HAP-1 (cell line): ENCODE measurements around the gene LGALS7.

Source experiments
- DNase-seq, 2 experiments: peaks; one replicate each; pipeline ENCODE4 v3.0.0-alpha.2; 2016 to 2020; ENCODE audit warnings: low spot score in 2 of 2
- H3K27me3 ChIP-seq: fragments of 250-450 bp; sonication (Bioruptor Pico); 2 replicates; pipeline ENCODE4 v1.5.1; 2020; ENCODE audit warnings: low read depth, mild to moderate bottlenecking, moderate library complexity
- H3K36me3 ChIP-seq: fragments of 250-450 bp; sonication (Bioruptor Pico); replicated peaks from 2 replicates; pipeline ENCODE4 v1.5.1; 2020; ENCODE audit warnings: mild to moderate bottlenecking
- H3K4me1 ChIP-seq: fragments of 250-450 bp; sonication (Bioruptor Pico); 2 replicates; pipeline ENCODE4 v1.5.1; 2020; ENCODE audit warnings: mild to moderate bottlenecking
- H3K4me3 ChIP-seq: fragments of 250-450 bp; sonication (Bioruptor Pico); 2 replicates; pipeline ENCODE4 v1.5.1; 2020; ENCODE audit warnings: mild to moderate bottlenecking, moderate library complexity
- H3K9me3 ChIP-seq: fragments of 250-450 bp; sonication (Bioruptor Pico); 2 replicates; pipeline ENCODE4 v1.5.1; 2020; ENCODE audit warnings: mild to moderate bottlenecking, moderate library complexity
- in situ Hi-C: fragments of 300-500 bp; cut with MboI; formaldehyde crosslinking; loops from 3 replicates; pipeline ENCODE4 v1.14.3; 2020; ENCODE audit warnings: low sequenced_read_pairs, inconsistent platforms, mixed read lengths

Gene LGALS7

GRCh38 chr19:38727306-38727867 is 45.9 kb downstream of the LGALS7 start:
- H3K27me3 ChIP-seq = no peaks in the 10 kb centered on the region
- in situ Hi-C loops = loop anchor here (10.0 kb wide), 1 partner anchor 197 kb away; no protein-coding TSS in a partner anchor
- peaks cover 63% of the 10 kb centered on the region for H3K36me3 ChIP-seq
- no peak overlapping the region for H3K4me3 ChIP-seq
- no peak for DNase-seq
- no peaks in the 10 kb centered on the region for H3K9me3 ChIP-seq
- no peaks in the 10 kb centered on the region for H3K4me1 ChIP-seq

DNA sequence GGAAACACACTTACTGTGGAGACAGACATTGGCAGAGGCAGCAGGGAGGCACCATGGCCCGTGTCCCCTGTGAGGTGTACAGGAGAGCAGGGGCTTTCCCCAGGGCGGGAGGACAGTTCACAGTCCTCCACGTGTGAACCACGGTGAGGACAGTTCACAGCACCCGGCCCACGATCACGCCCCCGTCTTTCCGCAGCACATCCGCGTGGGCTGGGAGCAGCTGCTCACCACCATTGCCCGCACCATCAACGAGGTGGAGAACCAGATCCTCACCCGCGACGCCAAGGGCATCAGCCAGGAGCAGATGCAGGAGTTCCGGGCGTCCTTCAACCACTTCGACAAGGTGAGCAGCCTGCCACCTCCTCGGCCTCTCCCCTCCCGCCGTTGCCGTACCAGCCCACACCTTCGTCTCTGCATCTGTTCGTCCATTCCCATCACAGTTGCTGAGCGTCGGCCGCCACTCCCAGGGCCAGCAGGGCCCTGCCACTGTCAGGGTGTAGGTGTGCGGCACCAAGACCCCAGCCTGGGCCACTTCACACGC is 46.5 kb downstream of the LGALS7 start:
- Histone ChIP-seq H3K9me3 (no peaks in the 10 kb centered on the region), H3K36me3 (peaks cover 69% of the 10 kb centered on the region), H3K27me3 (no peaks in the 10 kb centered on the region), H3K4me3 (no peak overlapping the region), H3K4me1 (no peaks in the 10 kb centered on the region)
- DNase-seq = no peak
- in situ Hi-C loops = loop anchor here (10.0 kb wide), 1 partner anchor 198 kb away; no protein-coding TSS in a partner anchor

GRCh38 chr19:38726284-38726673 is 47.0 kb downstream of the LGALS7 start:
- Histone ChIP-seq H3K27me3 (no peaks in the 10 kb centered on the region), H3K36me3 (peaks cover 75% of the 10 kb centered on the region), H3K9me3 (no peaks in the 10 kb centered on the region), H3K4me1 (no peaks in the 10 kb centered on the region), H3K4me3 (no peak overlapping the region)
- no peak for DNase-seq
- in situ Hi-C loops = loop anchor here (10.0 kb wide), 1 partner anchor 199 kb away; no protein-coding TSS in a partner anchor

- no peaks in the 10 kb centered on the region for H3K9me3 ChIP-seq
- no peaks in the 10 kb centered on the region for H3K4me1 ChIP-seq
- H3K27me3 ChIP-seq = no peaks in the 10 kb centered on the region
- DNase-seq = no peak
- H3K36me3 ChIP-seq = peaks cover 80% of the 10 kb centered on the region
- in situ Hi-C loops = loop anchor here (10.0 kb wide), 1 partner anchor 199 kb away; no protein-coding TSS in a partner anchor
- no peak overlapping the region for H3K4me3 ChIP-seq
Measured at GRCh38 chr19:38725469-38726283, 47.6 kb downstream of the LGALS7 start.

DNA sequence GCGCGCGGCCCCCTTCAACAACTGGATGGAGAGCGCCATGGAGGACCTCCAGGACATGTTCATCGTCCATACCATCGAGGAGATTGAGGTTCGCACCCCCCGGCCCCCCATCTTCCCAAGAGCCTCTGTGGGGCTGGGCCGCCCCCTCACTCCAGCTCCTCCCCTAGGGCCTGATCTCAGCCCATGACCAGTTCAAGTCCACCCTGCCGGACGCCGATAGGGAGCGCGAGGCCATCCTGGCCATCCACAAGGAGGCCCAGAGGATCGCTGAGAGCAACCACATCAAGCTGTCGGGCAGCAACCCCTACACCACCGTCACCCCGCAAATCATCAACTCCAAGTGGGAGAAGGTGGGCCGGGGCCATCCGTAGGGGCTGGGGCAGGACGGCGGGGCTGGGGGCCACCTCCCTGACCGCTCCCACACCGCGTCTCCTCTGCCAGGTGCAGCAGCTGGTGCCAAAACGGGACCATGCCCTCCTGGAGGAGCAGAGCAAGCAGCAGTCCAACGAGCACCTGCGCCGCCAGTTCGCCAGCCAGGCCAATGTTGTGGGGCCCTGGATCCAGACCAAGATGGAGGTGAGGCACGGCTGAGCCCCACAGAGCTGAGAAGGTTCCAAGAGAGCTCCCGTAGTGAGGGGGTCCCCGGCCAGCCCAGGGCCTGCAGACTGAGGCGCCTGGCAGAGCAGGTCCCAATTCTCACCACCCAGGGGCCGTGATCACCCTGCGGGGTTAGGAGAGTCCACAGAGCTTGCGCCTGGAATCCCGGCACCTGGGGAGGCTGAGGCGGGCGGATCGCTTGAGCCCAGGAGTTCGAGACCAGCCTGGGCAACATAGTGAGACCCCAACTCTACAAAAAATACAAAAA is 49.1 kb downstream of the LGALS7 start:
- Histone ChIP-seq H3K9me3 (no peaks in the 10 kb centered on the region), H3K36me3 (peaks cover 89% of the 10 kb centered on the region), H3K4me3 (no peak overlapping the region), H3K4me1 (no peaks in the 10 kb centered on the region), H3K27me3 (no peaks in the 10 kb centered on the region)
- in situ Hi-C loops = loop anchor here (10.0 kb wide), 1 partner anchor 201 kb away; no protein-coding TSS in a partner anchor
- no peak for DNase-seq

GRCh38 chr19:38723606-38723965 is 49.7 kb downstream of the LGALS7 start:
- in situ Hi-C loops = loop anchor here (10.0 kb wide), 1 partner anchor 201 kb away; no protein-coding TSS in a partner anchor
- H3K36me3 ChIP-seq = peaks cover 90% of the 10 kb centered on the region
- H3K9me3 ChIP-seq = no peaks in the 10 kb centered on the region
- DNase-seq = no peak
- no peak overlapping the region for H3K4me3 ChIP-seq
- H3K4me1 ChIP-seq = no peaks in the 10 kb centered on the region
- H3K27me3 ChIP-seq = no peaks in the 10 kb centered on the region

DNA sequence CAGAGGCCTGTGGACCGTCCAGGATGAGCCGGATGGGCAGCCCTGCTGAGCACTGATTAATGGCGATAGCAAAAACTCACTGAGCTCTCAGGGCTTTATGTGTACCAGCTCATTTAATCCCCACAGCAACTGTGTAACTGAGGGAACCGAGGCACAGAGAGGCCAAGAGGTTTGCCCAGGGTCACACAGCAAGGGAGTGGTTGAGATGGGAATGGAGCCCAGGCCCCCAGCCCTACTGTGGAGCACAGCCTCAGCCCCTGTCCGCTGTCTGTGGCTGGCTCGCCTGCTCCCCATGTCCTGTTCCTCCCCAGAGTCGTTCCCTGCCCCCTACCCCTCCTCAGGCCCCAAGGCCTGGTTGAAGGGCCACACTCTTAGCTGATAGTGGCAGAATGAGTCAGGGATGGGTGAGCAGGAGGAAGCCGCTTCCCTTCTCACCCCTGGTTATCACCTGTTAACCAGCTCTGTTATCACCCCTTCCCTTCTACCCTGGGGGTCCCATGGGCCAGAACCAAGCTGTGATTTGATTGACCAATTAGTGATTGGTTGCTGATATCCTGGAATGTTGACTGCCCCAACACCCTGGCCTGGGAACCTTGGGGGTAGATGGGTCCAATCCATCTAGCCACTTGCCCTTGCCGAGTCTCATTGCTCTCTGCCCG is 50.2 kb downstream of the LGALS7 start:
- peaks cover 93% of the 10 kb centered on the region for H3K36me3 ChIP-seq
- in situ Hi-C loops = loop anchor here (10.0 kb wide), 1 partner anchor 202 kb away; no protein-coding TSS in a partner anchor

DNA sequence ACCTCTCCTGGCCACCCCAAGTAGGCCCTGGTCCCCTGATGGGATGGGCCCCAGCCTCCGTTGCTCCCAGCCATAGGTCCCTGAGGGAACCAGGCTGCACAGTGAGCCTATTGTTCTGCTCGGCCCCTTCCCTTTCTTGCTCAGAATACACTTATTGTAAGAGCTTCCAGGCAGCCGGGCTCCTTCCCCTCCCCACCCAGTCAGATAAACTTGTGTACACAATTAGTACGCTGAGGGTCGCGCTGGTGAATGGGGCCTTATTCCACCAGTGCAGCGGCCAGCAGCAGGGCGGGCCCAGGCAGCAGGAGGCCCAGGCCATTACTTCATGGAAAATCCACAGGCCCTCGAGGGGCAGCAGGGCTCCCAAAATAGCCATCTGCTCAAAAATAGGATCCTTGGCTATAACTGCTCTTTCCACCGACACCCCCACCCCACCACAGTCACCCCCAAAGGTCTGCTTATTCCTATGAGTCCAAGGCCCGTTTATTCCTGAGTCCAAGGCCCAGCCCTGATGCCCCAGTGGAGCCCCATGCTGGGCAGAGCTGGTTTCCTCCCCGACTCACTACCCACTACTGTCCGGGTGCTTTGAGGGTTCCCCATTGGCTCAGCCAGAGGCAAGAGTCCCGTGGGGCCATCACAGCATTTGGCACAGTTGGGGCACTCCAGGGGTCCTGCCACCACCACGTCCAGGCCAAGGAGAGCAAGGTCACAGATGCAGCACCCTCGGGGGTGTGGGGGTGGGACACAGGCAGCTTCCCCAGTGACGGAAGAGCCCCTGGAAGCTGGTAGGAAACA is 51.1 kb downstream of the LGALS7 start:
- H3K4me1 ChIP-seq = no peaks in the 10 kb centered on the region
- no peak for DNase-seq
- H3K27me3 ChIP-seq = no peaks in the 10 kb centered on the region
- no peak overlapping the region for H3K4me3 ChIP-seq
- in situ Hi-C loops = loop anchor here (10.0 kb wide), 1 partner anchor 203 kb away; no protein-coding TSS in a partner anchor
- no peaks in the 10 kb centered on the region for H3K9me3 ChIP-seq
- H3K36me3 ChIP-seq = peaks cover 94% of the 10 kb centered on the region

More for the DNA sequence above, 50.2 kb downstream of the LGALS7 start:
- Histone ChIP-seq H3K9me3 (no peaks in the 10 kb centered on the region), H3K4me3 (no peak overlapping the region), H3K27me3 (no peaks in the 10 kb centered on the region), H3K4me1 (no peaks in the 10 kb centered on the region)
- no peak for DNase-seq

- Histone ChIP-seq H3K4me3 (no peak overlapping the region), H3K36me3 (peaks cover 94% of the 10 kb centered on the region), H3K4me1 (no peaks in the 10 kb centered on the region), H3K9me3 (no peaks in the 10 kb centered on the region), H3K27me3 (no peaks in the 10 kb centered on the region)
- in situ Hi-C loops = loop anchor here (10.0 kb wide), 1 partner anchor 203 kb away; no protein-coding TSS in a partner anchor
- no peak for DNase-seq
Measured at GRCh38 chr19:38721496-38721895, 51.8 kb downstream of the LGALS7 start.
